ENCODE data around the gene PLEKHO2.

Gene PLEKHO2

GRCh38 chr15:64911311-64912186, 69.8 kb downstream of the PLEKHO2 start, which contains the start of gene ANKDD1A:
Gene ANKDD1A, plus strand, starts transcription at chr15:64911902. Its CDS starts 29 bp downstream, at chr15:64911931.
- H3K27me3 ChIP-seq (replicated peaks; ENCODE audit: control insufficient read depth, insufficient read depth, low read length, poor library complexity, severe bottlenecking), result no peaks in the 10 kb centered on the region
- H3K27ac ChIP-seq (ENCODE audit: insufficient read depth, low read length, poor library complexity, severe bottlenecking), result no peak within 1 kb of the TSS
- H3K4me3 ChIP-seq (ENCODE audit: insufficient read depth, low read depth, low read length, poor library complexity, severe bottlenecking), result peak within 1 kb of the TSS; percentile 57
- H3K36me3 ChIP-seq (ENCODE audit: control insufficient read depth, insufficient read depth, low read length), result no peaks in the 10 kb centered on the region
- no peak for DNase-seq
- H3K9me3 ChIP-seq (ENCODE audit: control insufficient read depth, low read length), result no peaks in the 10 kb centered on the region
- no peaks in the 10 kb centered on the region for H3K4me1 ChIP-seq (ENCODE audit: control insufficient read depth, insufficient read depth, low read length, poor library complexity, severe bottlenecking)

GRCh38 chr15:64912379-64913325, 70.9 kb downstream of the PLEKHO2 start:
- no peaks in the 10 kb centered on the region for H3K9me3 ChIP-seq (ENCODE audit: control insufficient read depth, low read length)
- H3K27me3 ChIP-seq (replicated peaks; ENCODE audit: control insufficient read depth, insufficient read depth, low read length, poor library complexity, severe bottlenecking), result no peaks in the 10 kb centered on the region
- no peak for DNase-seq
- no peak overlapping the region for H3K4me3 ChIP-seq (ENCODE audit: insufficient read depth, low read depth, low read length, poor library complexity, severe bottlenecking)
- H3K27ac ChIP-seq (ENCODE audit: insufficient read depth, low read length, poor library complexity, severe bottlenecking), result no peak overlapping the region
- H3K36me3 ChIP-seq (ENCODE audit: control insufficient read depth, insufficient read depth, low read length), result no peaks in the 10 kb centered on the region
- no peaks in the 10 kb centered on the region for H3K4me1 ChIP-seq (ENCODE audit: control insufficient read depth, insufficient read depth, low read length, poor library complexity, severe bottlenecking)

GRCh38 chr15:64915518-64916227, 74.0 kb downstream of the PLEKHO2 start:
- Histone ChIP-seq H3K27ac (ENCODE audit: insufficient read depth, low read length, poor library complexity, severe bottlenecking) (no peak overlapping the region), H3K27me3 (replicated peaks; ENCODE audit: control insufficient read depth, insufficient read depth, low read length, poor library complexity, severe bottlenecking) (no peaks in the 10 kb centered on the region), H3K4me3 (ENCODE audit: insufficient read depth, low read depth, low read length, poor library complexity, severe bottlenecking) (no peak overlapping the region), H3K36me3 (ENCODE audit: control insufficient read depth, insufficient read depth, low read length) (no peaks in the 10 kb centered on the region), H3K9me3 (ENCODE audit: control insufficient read depth, low read length) (no peaks in the 10 kb centered on the region), H3K4me1 (ENCODE audit: control insufficient read depth, insufficient read depth, low read length, poor library complexity, severe bottlenecking) (no peaks in the 10 kb centered on the region)
- no peak for DNase-seq

GRCh38 chr15:64916365-64916764, 74.7 kb downstream of the PLEKHO2 start:
- Histone ChIP-seq H3K27ac (ENCODE audit: insufficient read depth, low read length, poor library complexity, severe bottlenecking) (no peak overlapping the region), H3K4me1 (ENCODE audit: control insufficient read depth, insufficient read depth, low read length, poor library complexity, severe bottlenecking) (no peaks in the 10 kb centered on the region)

GRCh38 chr15:64917211-64917610, 75.5 kb downstream of the PLEKHO2 start:
- H3K9me3 ChIP-seq (ENCODE audit: control insufficient read depth, low read length), result no peaks in the 10 kb centered on the region
- no peaks in the 10 kb centered on the region for H3K4me1 ChIP-seq (ENCODE audit: control insufficient read depth, insufficient read depth, low read length, poor library complexity, severe bottlenecking)
- no peaks in the 10 kb centered on the region for H3K36me3 ChIP-seq (ENCODE audit: control insufficient read depth, insufficient read depth, low read length)
- no peaks in the 10 kb centered on the region for H3K27me3 ChIP-seq (replicated peaks; ENCODE audit: control insufficient read depth, insufficient read depth, low read length, poor library complexity, severe bottlenecking)
- DNase-seq, result no peak
- H3K27ac ChIP-seq (ENCODE audit: insufficient read depth, low read length, poor library complexity, severe bottlenecking), result no peak overlapping the region
- no peak overlapping the region for H3K4me3 ChIP-seq (ENCODE audit: insufficient read depth, low read depth, low read length, poor library complexity, severe bottlenecking)

More at GRCh38 chr15:64916365-64916764, 74.7 kb downstream of the PLEKHO2 start:
- Histone ChIP-seq H3K36me3 (ENCODE audit: control insufficient read depth, insufficient read depth, low read length) (no peaks in the 10 kb centered on the region), H3K9me3 (ENCODE audit: control insufficient read depth, low read length) (no peaks in the 10 kb centered on the region), H3K27me3 (replicated peaks; ENCODE audit: control insufficient read depth, insufficient read depth, low read length, poor library complexity, severe bottlenecking) (no peaks in the 10 kb centered on the region), H3K4me3 (ENCODE audit: insufficient read depth, low read depth, low read length, poor library complexity, severe bottlenecking) (no peak overlapping the region)
- no peak for DNase-seq

Measured in effector memory CD4-positive, alpha-beta T cell (primary cell).